ENCODE measurements around the gene PTMA. TPM values are rescaled to one million over a fixed set of nuclear protein-coding genes. Genes with fewer than 3 reads are reported as not detected.

Gene PTMA
- total and polyA plus RNA-seq, 9 of the 15 experiments (the other 6 are each of a cell fraction or from before 2014, with no cell fraction given): 429 to 2,322 (median 1,578) TPM

DNA sequence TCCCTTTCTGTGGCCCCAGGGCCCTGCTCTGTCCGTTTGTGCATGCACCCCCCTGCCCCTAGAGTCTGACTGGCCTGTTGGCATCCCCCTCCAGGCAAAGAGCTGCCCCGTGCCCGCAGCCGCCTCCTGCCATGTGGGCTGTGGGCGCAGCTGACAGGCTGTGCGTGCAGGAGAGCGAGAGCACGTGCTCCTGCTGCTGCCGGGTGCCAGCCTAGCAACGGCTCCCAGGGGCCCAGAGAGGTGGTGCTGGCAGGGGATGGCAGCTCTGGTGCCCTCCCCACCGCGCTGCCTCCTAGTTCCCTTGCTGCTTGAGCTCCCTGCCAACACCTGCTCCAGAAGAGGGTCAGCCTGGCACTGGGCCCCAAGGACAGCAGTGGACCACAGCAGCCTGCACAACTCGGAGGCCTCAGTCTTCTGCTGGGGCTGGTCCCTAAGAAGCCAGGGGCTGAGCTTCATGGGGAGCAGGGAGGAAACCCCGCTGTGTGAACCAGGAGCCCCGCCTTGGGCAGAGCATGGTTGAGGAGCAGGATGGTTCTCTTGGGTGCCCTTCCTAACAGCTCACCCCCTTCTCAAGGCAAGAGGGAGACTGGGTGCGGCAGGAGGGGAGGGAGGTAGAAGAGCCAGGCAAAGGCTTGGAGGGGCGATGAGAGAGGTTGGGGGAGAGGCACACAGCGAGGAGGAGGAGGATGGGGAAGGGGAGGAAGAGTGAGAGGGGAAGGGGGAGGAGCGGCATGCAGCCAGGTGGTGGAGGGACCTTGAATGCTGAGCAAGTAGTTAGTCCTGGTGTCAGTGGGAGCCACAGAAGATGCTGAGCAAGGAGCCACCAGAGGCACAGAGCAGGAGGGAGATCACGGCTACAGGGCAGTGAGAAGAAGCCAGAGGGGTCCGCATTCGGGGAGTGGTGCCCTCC lies 23.8 kb upstream of the PTMA start:
- ChIA-PET POLR2A (interaction anchor here (0.9 to 3.6 kb wide), 3 partner anchors 22 to 29 kb away, joined by 4 to 17 read pairs (median 4); partner anchors contain the start of gene PTMA), CTCF (ENCODE audit: low intra/inter-chr PET ratio) (no interaction called here)
- DNase-seq (ENCODE audit: extremely low read depth in 1 of 4, low spot score in 3 of 4) (no peak), FAIRE-seq (no peak), ATAC-seq (no peak)
- in situ Hi-C loops (cut with MboI): no loop called here
- H3K9ac ChIP-seq (ENCODE audit: insufficient read depth in 1 of 2, low read depth in 2 of 2, low read length in 2 of 2): no peak overlapping the region; a peak in 1 of 4 replicates
- peaks cover 2 to 37% of the 10 kb centered on the region in 2 experiments; a peak in 2 of 5 replicates for H3K4me1 ChIP-seq (replicated peaks in 1 of 2; ENCODE audit: control insufficient read depth in 2 of 2, insufficient read depth in 2 of 2, low read length in 2 of 2)
- no peak overlapping the region for H3K27ac ChIP-seq (ENCODE audit: extremely low read depth, low read depth, low read length)
- no peaks in the 10 kb centered on the region for H3K36me3 ChIP-seq (ENCODE audit: control insufficient read depth, insufficient read depth, low read length)
- no TSS peak for BruUV-seq (replicated peaks)
- TF ChIP-seq, protein P1, sequence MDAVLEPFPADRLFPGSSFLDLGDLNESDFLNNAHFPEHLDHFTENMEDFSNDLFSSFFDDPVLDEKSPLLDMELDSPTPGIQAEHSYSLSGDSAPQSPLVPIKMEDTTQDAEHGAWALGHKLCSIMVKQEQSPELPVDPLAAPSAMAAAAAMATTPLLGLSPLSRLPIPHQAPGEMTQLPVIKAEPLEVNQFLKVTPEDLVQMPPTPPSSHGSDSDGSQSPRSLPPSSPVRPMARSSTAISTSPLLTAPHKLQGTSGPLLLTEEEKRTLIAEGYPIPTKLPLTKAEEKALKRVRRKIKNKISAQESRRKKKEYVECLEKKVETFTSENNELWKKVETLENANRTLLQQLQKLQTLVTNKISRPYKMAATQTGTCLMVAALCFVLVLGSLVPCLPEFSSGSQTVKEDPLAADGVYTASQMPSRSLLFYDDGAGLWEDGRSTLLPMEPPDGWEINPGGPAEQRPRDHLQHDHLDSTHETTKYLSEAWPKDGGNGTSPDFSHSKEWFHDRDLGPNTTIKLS (IDR thresholded peaks at IDR 0.05; ENCODE audit: borderline replicate concordance, low read depth): no peak
- no peak overlapping the region for H3K4me2 ChIP-seq (ENCODE audit: insufficient read depth, low read length)
- 28% methylated on average over 17 of the region's 22 CpGs for WGBS (ENCODE audit: insufficient coverage, low coverage, missing lambda C conversion rate)
- no peaks in the 10 kb centered on the region for H3K79me2 ChIP-seq (ENCODE audit: control insufficient read depth, insufficient read depth, low read length)
- H3K4me3 ChIP-seq: no peak overlapping the region
- H4K20me1 ChIP-seq (replicated peaks; ENCODE audit: control insufficient read depth, insufficient read depth, low read length): no peaks in the 10 kb centered on the region
- H2AFZ ChIP-seq (ENCODE audit: low read depth, low read length): no peak overlapping the region
- peaks cover 3 to 6% of the 10 kb centered on the region in 2 experiments; a peak in 3 of 5 replicates for H3K27me3 ChIP-seq (ENCODE audit: control insufficient read depth in 2 of 2, insufficient read depth in 2 of 2, low read length in 2 of 2)
- H3K9me3 ChIP-seq (replicated peaks; ENCODE audit: control insufficient read depth, insufficient read depth, low read depth, low read length): no peaks in the 10 kb centered on the region
- intact Hi-C loops (cut with micrococcal nuclease): no loop called here
- H3K9me1 ChIP-seq (ENCODE audit: control insufficient read depth, insufficient read depth, low read length): no peaks in the 10 kb centered on the region

Data from K562 (cell line).